Activated CD8-positive, alpha-beta memory T cell treated with anti-CD3 and anti-CD28 coated beads for 36 hours (primary cell): ENCODE data around the gene PPFIA4. TPM values are rescaled to one million over a fixed set of nuclear protein-coding genes. Genes with fewer than 3 reads are reported as not detected.

Experiments
- CTCF ChIA-PET: fragments of 350-600 bp; sonication (Branson Sonifier 250); formaldehyde crosslinking; loops from one replicate; lab custom pipeline; 2021; ENCODE audit warnings: antibody characterized with exemption; lab: Charles Lee
- POLR2A ChIA-PET: fragments of 350-600 bp; sonication (Branson Sonifier 250); formaldehyde crosslinking; loops from one replicate; lab custom pipeline; 2021; ENCODE audit warnings: antibody characterized with exemption; lab: Charles Lee
- total RNA-seq, 2 experiments: library from RNA; stranded (reverse); gene quantifications; one replicate each; pipeline ENCODE4 v1.2.3, GENCODE V29; 2021

Gene PPFIA4
- total RNA-seq, 2 experiments from 2014 or later, result 14.7 TPM

GRCh38 chr1:203086992-203087763 is 60.9 kb downstream of the PPFIA4 start:
- ChIA-PET CTCF (interaction anchor here (0.8 to 1.3 kb wide), 2 partner anchors 31 to 129 kb away, joined by 3 read pairs; no protein-coding TSS in a partner anchor), POLR2A (no interaction called here)

- CTCF ChIA-PET, result no interaction called here
- POLR2A ChIA-PET, result no interaction called here
Measured at GRCh38 chr1:203088441-203088840, 62.1 kb downstream of the PPFIA4 start.

- CTCF ChIA-PET, result no interaction called here
Measured at GRCh38 chr1:203089001-203089650, 62.8 kb downstream of the PPFIA4 start.

GRCh38 chr1:203089651-203090045 is 63.4 kb downstream of the PPFIA4 start:
- ChIA-PET POLR2A (no interaction called here), CTCF (no interaction called here)

More at GRCh38 chr1:203089001-203089650, 62.8 kb downstream of the PPFIA4 start:
- POLR2A ChIA-PET, result no interaction called here

- CTCF ChIA-PET, result interaction anchor here (0.6 kb wide), 1 partner anchor 112 kb away, joined by 5 read pairs; no protein-coding TSS in a partner anchor
- POLR2A ChIA-PET, result no interaction called here
Measured at GRCh38 chr1:203090421-203091198, 64.3 kb downstream of the PPFIA4 start.

GRCh38 chr1:203091199-203091477 is 64.8 kb downstream of the PPFIA4 start:
- CTCF ChIA-PET, result interaction anchor here (0.6 kb wide), 1 partner anchor 112 kb away, joined by 5 read pairs; no protein-coding TSS in a partner anchor
- POLR2A ChIA-PET, result no interaction called here

GRCh38 chr1:203091761-203092330 is 65.6 kb downstream of the PPFIA4 start:
- ChIA-PET CTCF (no interaction called here), POLR2A (no interaction called here)

GRCh38 chr1:203093754-203094410 is 67.6 kb downstream of the PPFIA4 start:
- ChIA-PET POLR2A (no interaction called here), CTCF (no interaction called here)

- ChIA-PET CTCF (no interaction called here), POLR2A (no interaction called here)
Measured at GRCh38 chr1:203095061-203095690, 68.9 kb downstream of the PPFIA4 start.

GRCh38 chr1:203096566-203096965 is 70.3 kb downstream of the PPFIA4 start:
- ChIA-PET CTCF (interaction anchor here (0.7 kb wide), 1 partner anchor 120 kb away, joined by 3 read pairs; no protein-coding TSS in a partner anchor), POLR2A (no interaction called here)

GRCh38 chr1:203097001-203097400 is 70.7 kb downstream of the PPFIA4 start:
- POLR2A ChIA-PET, result no interaction called here
- CTCF ChIA-PET, result interaction anchor here (0.7 kb wide), 1 partner anchor 120 kb away, joined by 3 read pairs; no protein-coding TSS in a partner anchor

GRCh38 chr1:203098445-203098844 is 72.2 kb downstream of the PPFIA4 start:
- CTCF ChIA-PET, result interaction anchor here (0.5 to 1.1 kb wide), 2 partner anchors 18 to 149 kb away, joined by 3 to 5 read pairs; no protein-coding TSS in a partner anchor
- POLR2A ChIA-PET, result no interaction called here

GRCh38 chr1:203098914-203099520 is 72.7 kb downstream of the PPFIA4 start:
- CTCF ChIA-PET, result interaction anchor here (0.5 to 1.1 kb wide), 2 partner anchors 17 to 149 kb away, joined by 3 to 5 read pairs; no protein-coding TSS in a partner anchor
- POLR2A ChIA-PET, result no interaction called here

GRCh38 chr1:203099805-203100515 is 73.7 kb downstream of the PPFIA4 start:
- POLR2A ChIA-PET, result no interaction called here
- CTCF ChIA-PET, result interaction anchor here (1.1 to 1.3 kb wide), 3 partner anchors 16 to 60 kb away, joined by 3 read pairs; no protein-coding TSS in a partner anchor

GRCh38 chr1:203100516-203100869 is 74.2 kb downstream of the PPFIA4 start:
- ChIA-PET CTCF (interaction anchor here (1.2 to 1.3 kb wide), 2 partner anchors 17 to 61 kb away, joined by 3 read pairs; no protein-coding TSS in a partner anchor), POLR2A (no interaction called here)

GRCh38 chr1:203101813-203102634 is 75.7 kb downstream of the PPFIA4 start:
- POLR2A ChIA-PET, result no interaction called here
- CTCF ChIA-PET, result no interaction called here

GRCh38 chr1:203103216-203103615 is 76.9 kb downstream of the PPFIA4 start:
- CTCF ChIA-PET, result no interaction called here

More at GRCh38 chr1:203103216-203103615, 76.9 kb downstream of the PPFIA4 start:
- POLR2A ChIA-PET, result no interaction called here
